Right renal pelvis (tissue), 4 donors: ENCODE measurements around the gene HOXB2. TPM values are rescaled to one million over a fixed set of nuclear protein-coding genes. Genes with fewer than 3 reads are reported as not detected.

ENCODE experiments used
- DNase-seq, 4 donors: peaks; one replicate each; pipeline ENCODE4 v3.0.0-alpha.2; 2013; ENCODE audit warnings: low read depth in 4 of 4, low spot score in 3 of 4, missing footprints in 1 of 4
- polyA plus RNA-seq, 4 donors: library from polyadenylated mRNA; unstranded; fragments of 120-200 nt; gene quantifications; one replicate each; pipeline ENCODE4 v1.2.1, GENCODE V29; 2013; ENCODE audit not compliant: insufficient read length in 4 of 4

HOXB2 gene
- polyA plus RNA-seq, 4 donors: 43.5 to 61.1 (median 56.7) TPM

GRCh38 chr17:48567646-48568354 lies 22.9 kb upstream of the HOXB2 start:
- no peak for DNase-seq

- no peak for DNase-seq
Observed at GRCh38 chr17:48567209-48567608, 22.3 kb upstream of the HOXB2 start.

- DNase-seq: no peak
Observed at GRCh38 chr17:48566717-48567116, 21.8 kb upstream of the HOXB2 start.

- DNase-seq: no peak
Observed at GRCh38 chr17:48565925-48566710, 21.2 kb upstream of the HOXB2 start.

- no peak for DNase-seq
Observed at GRCh38 chr17:48565022-48565554, 20.2 kb upstream of the HOXB2 start.

DNA sequence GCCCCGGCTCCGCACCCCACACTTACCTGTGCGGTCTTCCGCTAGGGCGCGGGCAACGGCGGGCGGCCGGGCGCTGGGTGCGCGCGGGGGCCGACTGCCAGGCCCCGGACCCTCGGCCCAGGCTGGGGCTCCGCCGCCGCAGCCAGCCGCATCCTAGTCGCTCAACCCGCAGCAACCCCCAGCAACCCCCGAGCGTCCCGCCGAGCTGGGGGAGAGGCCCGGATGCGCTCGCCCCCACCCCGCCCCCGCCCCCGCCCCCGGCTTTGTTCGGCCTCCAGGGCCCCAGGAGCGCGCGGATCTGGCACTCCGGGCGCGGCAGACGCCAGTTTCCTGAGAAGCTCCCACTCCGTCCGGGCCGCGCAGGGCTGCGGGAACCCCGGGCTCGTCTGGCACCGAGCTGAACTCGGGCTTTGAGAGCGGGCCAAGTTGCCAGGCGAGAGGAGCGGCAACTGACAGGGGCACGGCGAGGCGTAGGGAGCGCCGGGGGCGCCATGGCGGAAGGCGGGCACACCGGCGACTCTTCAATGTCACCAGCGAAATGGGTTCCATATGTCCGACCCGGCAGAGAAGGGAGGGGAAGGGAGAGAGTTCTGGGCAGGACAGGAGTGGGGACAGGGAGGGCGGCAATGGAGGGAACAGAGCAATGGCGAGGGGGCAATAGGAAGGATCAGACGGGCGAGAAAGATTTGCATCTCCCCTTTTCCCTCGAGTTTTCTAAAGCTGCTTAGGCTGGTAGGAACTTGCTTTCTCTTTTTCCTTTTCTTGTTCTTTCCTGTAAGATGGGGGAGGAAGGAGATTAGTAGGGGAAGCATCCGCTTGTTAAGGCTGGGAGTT lies 19.5 kb upstream of the HOXB2 start:
- no peak for DNase-seq

DNA sequence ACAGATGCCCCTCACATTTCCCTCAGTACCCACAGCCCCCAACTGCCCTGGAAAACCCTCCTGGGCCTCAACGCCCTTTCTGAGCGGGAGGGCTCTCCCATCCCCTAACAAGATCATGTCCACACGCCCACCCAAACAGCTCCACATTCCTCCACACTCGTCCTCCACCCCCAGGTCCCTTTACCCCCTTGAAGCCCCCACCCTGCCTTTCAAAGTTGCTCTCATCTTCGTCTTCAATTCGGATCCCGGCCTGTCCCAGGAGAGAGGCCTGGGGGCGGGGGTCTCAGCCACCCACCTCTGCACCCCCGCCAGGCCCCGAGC lies 18.9 kb upstream of the HOXB2 start:
- DNase-seq: no peak

DNA sequence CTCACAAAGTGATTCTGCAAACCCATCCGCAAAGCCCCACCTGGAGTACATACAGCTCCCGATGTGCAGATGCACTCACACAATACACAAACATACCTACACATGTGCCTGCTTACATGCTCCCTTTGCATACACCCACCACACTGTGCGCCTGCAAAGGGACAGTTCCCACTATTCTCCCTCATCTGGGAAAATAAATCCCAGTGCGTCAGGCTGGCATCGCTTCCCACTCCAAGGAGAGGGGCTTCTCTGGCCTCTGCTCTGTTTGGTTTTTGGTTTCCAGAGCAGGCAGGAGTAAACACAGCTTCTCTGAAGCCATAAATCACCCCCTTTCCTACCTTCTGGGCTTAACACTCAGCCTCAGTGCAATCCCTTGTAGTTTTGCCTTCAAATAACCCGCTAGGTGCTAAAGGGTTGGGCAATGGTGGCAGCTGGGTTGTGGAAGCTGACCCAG lies 18.5 kb upstream of the HOXB2 start:
- DNase-seq: no peak

- DNase-seq: no peak
Observed at GRCh38 chr17:48562934-48563333, 18.0 kb upstream of the HOXB2 start.

DNA sequence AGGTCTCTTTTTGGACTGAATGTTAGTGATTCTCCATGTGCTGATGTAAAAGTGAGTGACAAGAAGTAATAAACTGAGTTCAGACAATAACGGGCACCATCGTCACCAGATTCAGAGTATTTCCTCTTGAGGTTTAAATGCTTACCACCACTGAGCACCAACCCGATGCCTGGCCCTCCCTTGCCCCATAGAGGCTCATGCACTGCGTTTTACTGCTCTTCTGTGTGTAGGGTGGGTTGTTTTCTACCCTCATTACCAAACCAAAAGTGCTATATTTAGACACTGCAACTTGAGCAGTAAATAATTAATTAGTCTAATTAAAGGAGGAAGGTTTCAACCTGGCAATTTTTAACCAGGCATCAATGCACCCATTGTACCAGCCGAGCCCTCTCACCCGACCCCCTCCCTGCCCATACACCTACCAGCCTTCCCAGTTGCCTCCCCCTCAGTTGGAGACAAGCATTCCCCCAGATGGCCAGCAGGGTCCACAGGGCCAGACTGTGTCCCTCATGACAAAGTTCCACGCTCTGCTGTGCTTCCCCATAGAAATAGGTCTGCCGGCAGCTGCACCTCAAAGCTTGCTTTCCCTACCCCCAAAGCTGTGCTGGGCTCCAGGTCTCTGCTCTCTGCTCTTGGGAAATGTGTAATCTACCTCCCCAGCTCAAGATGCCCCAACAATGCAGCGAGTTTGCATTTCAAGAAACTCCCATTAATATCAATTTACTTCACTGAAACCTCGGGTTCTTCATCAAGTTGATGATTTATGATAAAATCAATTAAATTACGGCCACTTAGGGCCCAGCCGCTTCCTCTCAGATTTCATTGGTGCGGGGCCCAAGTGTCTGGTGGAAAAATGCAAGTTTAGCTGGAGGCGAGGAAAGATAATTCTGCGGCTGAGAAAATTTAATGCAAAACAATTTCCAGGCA lies 17.2 kb upstream of the HOXB2 start:
- DNase-seq: no peak

- DNase-seq: no peak
Observed at GRCh38 chr17:48559840-48560817, 15.2 kb upstream of the HOXB2 start.

DNA sequence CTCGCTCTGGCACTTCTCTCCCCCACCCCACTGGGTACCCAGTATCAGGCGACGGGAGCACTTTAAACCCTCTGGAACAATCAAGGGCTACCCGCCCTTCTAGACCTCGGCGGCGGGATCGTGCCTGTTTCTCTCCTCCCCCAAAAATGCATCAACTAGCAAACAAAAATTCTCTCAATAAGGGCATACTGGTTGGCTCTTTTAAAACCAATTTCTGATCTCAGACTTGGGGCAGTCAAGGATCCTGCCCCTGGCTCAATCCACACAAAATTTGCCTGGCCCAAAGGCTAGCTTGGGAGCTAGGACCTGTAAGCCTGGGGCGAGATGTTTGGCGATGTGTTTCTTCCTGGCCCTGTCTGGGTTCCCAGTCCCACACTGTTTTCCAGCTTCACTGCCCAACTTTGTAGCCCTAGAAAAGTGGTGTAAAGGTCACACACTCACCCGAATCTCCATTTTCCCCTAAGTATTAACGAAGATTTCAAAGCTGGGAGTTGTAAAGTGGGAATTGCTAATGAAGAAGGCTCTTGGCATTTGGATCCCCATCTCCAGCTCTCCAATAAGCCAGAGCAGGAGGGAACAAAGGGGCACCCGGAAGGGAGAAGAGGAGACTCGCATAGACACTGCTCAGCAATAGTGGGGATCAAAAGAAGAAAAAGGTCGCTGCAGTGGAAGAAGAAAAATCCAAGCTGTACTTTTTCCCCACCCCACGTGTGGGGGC lies 14.4 kb upstream of the HOXB2 start:
- DNase-seq: no peak

GRCh38 chr17:48558831-48559121 lies 13.9 kb upstream of the HOXB2 start:
- no peak for DNase-seq

GRCh38 chr17:48558057-48558830 lies 13.3 kb upstream of the HOXB2 start:
- DNase-seq: no peak

DNA sequence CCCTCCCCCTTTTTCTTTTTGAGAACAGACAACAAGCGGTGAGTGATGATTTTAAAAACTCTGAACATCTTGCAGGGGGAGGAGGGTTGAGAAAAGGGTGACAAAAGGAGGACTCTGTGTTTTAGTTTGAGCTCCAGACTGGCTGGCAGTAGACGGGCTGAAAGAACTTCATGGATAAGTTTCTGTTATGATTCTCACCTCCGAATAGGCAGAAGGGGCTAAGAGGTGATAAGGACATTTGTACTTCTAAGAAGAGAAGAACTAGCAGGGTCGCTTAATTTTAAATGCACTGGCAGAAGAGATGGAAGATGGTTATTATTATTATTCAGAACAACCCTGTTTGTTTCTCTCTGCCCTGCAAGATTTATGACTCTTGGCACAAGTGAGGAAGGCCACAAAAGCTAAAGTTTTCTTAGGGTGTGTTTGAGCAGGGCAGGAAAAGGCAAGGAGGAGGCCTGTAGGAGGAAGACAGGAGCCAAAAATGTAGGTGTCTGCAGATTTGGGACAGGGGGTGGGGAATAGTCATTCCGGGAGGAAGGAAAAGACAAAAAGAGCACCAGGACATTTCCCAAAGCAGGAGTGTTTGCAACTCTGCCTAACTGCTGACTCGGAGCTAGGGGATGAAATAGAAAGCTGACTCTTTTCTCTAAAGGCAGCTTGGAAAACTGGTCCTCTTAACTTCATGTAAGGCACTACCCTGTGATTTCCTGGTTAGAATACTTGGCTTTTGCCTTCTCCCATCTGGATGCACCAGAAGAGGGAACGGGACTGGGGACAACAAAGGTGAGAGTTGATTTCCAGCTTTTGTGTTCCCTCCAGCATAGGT lies 11.9 kb upstream of the HOXB2 start:
- DNase-seq: no peak

GRCh38 chr17:48556229-48556575 lies 11.3 kb upstream of the HOXB2 start:
- DNase-seq: no peak
